Endothelial cell (in vitro differentiated cells): ENCODE data around the gene KCNQ1OT1. TPM values are rescaled to one million over a fixed set of nuclear protein-coding genes. Genes with fewer than 3 reads are reported as not detected.

ENCODE experiments used
- DNase-seq: peaks from one replicate; pipeline ENCODE4 v3.0.0; 2021; ENCODE audit warnings: low spot score
- H3K27ac Mint-ChIP-seq: one replicate; pipeline ENCODE4 v1.8.0; 2021; ENCODE audit warnings: mixed read lengths, inconsistent platforms; ENCODE audit not compliant: unreplicated experiment
- H3K27me3 Mint-ChIP-seq: one replicate; pipeline ENCODE4 v1.8.0; 2021; ENCODE audit warnings: mild to moderate bottlenecking, moderate library complexity, mixed read lengths, inconsistent platforms; ENCODE audit not compliant: unreplicated experiment
- H3K36me3 Mint-ChIP-seq: one replicate; pipeline ENCODE4 v1.8.0; 2021; ENCODE audit warnings: mild to moderate bottlenecking, low read depth, mixed read lengths, inconsistent platforms; ENCODE audit not compliant: unreplicated experiment
- H3K4me1 Mint-ChIP-seq: one replicate; pipeline ENCODE4 v1.8.0; 2021; ENCODE audit warnings: mild to moderate bottlenecking, mixed read lengths, inconsistent platforms; ENCODE audit not compliant: unreplicated experiment
- H3K4me3 Mint-ChIP-seq: one replicate; pipeline ENCODE4 v1.8.0; 2021; ENCODE audit warnings: mild to moderate bottlenecking, mixed read lengths, inconsistent platforms; ENCODE audit not compliant: unreplicated experiment
- H3K9me3 Mint-ChIP-seq: one replicate; pipeline ENCODE4 v1.8.0; 2021; ENCODE audit warnings: mixed read lengths, inconsistent platforms; ENCODE audit not compliant: unreplicated experiment
- total RNA-seq: library from RNA; stranded (reverse); fragmentation: NEBNext Ultra II Directional; extraction: Animal tissue kit (Norgen Biotek cat#: 25700); gene quantifications from one replicate; pipeline ENCODE4 v1.2.1, GENCODE V29; 2021; ENCODE audit not compliant: unreplicated experiment
- TF ChIP-seq, protein P1 (sequence below): fragments of 200-600 bp; sonication (generic); IDR thresholded peaks from one replicate; pipeline ENCODE4 v1.5.0; 2021; ENCODE audit warnings: antibody characterized with exemption; ENCODE audit not compliant: unreplicated experiment

Gene KCNQ1OT1
- total RNA-seq, 1 donor from 2014 or later, result 1.2 TPM

DNA sequence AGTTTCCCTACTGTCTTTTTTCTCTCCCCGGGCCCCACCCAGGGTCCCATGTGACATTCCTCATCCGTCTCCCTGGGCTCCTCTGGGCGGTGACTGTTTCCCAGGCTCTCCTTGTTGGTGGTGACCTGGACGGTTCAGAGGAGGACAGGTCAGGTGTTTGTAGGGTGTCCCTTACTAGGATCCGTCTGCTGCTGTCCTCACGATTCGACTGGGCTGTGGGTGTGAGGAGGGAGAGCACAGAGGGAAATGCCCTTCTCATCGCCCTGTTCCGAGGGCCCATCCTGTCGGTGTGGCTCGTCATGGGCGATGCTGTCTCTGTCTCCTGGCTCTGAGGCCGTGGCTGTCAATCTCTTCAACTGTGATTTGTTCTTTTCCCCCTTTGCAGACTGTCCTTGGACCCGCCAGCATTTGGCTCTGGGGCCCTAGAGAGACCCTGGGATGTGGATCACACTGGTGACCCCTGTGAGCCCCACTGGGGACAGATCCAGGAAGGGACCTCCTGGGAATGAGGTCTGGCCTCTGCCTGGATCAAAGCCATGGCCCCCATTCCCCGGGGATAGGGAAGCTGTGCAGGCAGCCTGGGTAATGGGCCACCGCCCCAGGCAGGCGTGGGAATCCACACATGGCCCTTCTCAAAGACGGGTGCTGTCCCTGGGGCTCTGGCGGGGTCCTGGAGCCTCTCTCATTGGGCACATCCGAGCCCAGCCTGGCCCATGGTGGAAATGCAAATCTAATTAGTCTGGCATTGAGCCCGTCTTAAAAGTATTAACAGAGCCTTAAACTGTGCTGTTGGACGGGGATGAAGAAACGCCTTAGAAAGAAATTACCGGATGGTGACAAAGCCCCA is 46.8 kb upstream of the KCNQ1OT1 start:
- no peaks in the 10 kb centered on the region for H3K9me3 Mint-ChIP-seq
- no peaks in the 10 kb centered on the region for H3K4me1 Mint-ChIP-seq
- peaks cover 11% of the 10 kb centered on the region for H3K27me3 Mint-ChIP-seq
- TF ChIP-seq, protein P1, sequence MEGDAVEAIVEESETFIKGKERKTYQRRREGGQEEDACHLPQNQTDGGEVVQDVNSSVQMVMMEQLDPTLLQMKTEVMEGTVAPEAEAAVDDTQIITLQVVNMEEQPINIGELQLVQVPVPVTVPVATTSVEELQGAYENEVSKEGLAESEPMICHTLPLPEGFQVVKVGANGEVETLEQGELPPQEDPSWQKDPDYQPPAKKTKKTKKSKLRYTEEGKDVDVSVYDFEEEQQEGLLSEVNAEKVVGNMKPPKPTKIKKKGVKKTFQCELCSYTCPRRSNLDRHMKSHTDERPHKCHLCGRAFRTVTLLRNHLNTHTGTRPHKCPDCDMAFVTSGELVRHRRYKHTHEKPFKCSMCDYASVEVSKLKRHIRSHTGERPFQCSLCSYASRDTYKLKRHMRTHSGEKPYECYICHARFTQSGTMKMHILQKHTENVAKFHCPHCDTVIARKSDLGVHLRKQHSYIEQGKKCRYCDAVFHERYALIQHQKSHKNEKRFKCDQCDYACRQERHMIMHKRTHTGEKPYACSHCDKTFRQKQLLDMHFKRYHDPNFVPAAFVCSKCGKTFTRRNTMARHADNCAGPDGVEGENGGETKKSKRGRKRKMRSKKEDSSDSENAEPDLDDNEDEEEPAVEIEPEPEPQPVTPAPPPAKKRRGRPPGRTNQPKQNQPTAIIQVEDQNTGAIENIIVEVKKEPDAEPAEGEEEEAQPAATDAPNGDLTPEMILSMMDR, result no peak
- no peak overlapping the region for H3K4me3 Mint-ChIP-seq
- no peaks in the 10 kb centered on the region for H3K36me3 Mint-ChIP-seq
- DNase-seq, result no peak
- no peak overlapping the region for H3K27ac Mint-ChIP-seq

DNA sequence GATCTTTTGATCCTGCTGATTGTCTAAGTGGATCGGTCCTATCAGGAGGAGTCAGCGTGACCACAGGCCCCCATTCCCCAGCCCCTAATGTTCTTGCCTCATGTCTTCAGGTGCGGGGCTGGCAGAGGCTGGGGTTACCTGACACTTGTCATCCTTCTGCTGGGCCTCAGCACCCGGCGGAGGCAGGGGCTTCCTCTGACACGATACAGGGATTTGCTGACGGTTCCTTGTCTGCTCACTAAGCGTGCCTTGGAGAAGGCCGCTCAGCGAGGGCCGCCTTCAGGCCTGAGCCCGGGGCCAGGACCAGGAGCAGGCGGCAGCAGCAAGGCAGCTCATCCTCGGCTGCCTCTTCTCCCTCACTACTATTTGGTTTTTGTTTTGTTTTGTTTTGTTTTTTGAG is 45.7 kb upstream of the KCNQ1OT1 start:
- Mint-ChIP-seq H3K27ac (no peak overlapping the region), H3K36me3 (no peaks in the 10 kb centered on the region), H3K27me3 (peaks cover 11% of the 10 kb centered on the region), H3K4me1 (no peaks in the 10 kb centered on the region), H3K9me3 (no peaks in the 10 kb centered on the region), H3K4me3 (no peak overlapping the region)
- DNase-seq, result no peak
- TF ChIP-seq, protein P1, result no peak

- Mint-ChIP-seq H3K27me3 (peaks cover 10% of the 10 kb centered on the region), H3K4me3 (no peak overlapping the region), H3K27ac (no peak overlapping the region)
These were observed 44.4 kb upstream of the KCNQ1OT1 start for GRCh38 chr11:2744166-2744565.

DNA sequence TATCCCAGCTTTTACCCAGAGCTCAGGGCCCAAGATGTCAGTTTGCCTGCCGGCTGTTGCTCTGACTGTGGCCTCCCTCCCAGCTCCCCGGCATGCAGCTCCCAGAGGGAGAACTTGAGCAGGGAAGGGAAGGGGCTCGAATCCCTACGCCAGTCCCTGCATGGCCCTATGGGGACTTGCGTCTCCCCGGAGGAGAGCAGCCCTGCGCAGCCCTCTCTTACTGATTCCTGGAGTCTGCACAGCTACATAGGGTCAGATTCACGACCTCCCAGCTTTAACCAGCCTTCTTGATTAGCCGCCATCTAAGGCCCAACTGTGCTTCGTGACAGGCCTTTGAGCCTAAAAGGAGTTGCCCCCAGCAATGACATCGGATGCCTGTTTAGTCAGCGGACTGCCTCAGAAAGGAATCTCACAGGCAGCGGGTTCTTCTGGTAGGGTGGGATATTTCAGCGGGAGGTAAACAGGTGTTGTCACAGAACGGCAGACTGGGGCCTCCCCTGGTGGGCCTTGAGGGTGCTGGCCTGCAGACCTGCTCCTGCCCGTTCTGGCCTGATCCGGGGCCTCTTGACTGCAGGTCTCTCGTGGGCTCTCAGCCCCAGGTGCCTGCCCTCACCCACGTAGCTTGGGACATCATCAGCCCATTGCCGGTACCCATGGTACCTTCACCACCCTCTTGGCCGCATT is 43.8 kb upstream of the KCNQ1OT1 start:
- Mint-ChIP-seq H3K36me3 (no peaks in the 10 kb centered on the region), H3K4me1 (no peaks in the 10 kb centered on the region), H3K9me3 (no peaks in the 10 kb centered on the region), H3K27ac (no peak overlapping the region), H3K4me3 (no peak overlapping the region), H3K27me3 (peaks cover 9% of the 10 kb centered on the region)
- TF ChIP-seq, protein P1, result no peak
- DNase-seq, result no peak

More at GRCh38 chr11:2744166-2744565, 44.4 kb upstream of the KCNQ1OT1 start:
- no peak for DNase-seq
- no peaks in the 10 kb centered on the region for H3K9me3 Mint-ChIP-seq
- TF ChIP-seq, protein P1, result no peak
- H3K36me3 Mint-ChIP-seq, result no peaks in the 10 kb centered on the region
- no peaks in the 10 kb centered on the region for H3K4me1 Mint-ChIP-seq
